A673 (cell line): ENCODE data around the gene TSPAN14.

Experiments
- EZH2 ChIP-seq: fragments of 200-600 bp; sonication (generic); IDR thresholded peaks from 2 replicates; pipeline ENCODE4 v1.6.1; 2017; ENCODE audit warnings: borderline replicate concordance, low read depth, mild to moderate bottlenecking, mixed read lengths, antibody characterized with exemption, low read length; ENCODE audit not compliant: poor library complexity, severe bottlenecking
- TF ChIP-seq, protein P1 (sequence below): fragments of 300-800, 200-600 bp; sonication (generic); conservative IDR thresholded peaks from 2 replicates; pipeline ENCODE4 v1.5.1; 2017; ENCODE audit warnings: low read depth, mild to moderate bottlenecking, antibody characterized with exemption, low read length, moderate library complexity, mixed read lengths

GRCh38 chr10:80411681-80412220, 42.4 kb upstream of the TSPAN14 start:
- TF ChIP-seq, protein P1, sequence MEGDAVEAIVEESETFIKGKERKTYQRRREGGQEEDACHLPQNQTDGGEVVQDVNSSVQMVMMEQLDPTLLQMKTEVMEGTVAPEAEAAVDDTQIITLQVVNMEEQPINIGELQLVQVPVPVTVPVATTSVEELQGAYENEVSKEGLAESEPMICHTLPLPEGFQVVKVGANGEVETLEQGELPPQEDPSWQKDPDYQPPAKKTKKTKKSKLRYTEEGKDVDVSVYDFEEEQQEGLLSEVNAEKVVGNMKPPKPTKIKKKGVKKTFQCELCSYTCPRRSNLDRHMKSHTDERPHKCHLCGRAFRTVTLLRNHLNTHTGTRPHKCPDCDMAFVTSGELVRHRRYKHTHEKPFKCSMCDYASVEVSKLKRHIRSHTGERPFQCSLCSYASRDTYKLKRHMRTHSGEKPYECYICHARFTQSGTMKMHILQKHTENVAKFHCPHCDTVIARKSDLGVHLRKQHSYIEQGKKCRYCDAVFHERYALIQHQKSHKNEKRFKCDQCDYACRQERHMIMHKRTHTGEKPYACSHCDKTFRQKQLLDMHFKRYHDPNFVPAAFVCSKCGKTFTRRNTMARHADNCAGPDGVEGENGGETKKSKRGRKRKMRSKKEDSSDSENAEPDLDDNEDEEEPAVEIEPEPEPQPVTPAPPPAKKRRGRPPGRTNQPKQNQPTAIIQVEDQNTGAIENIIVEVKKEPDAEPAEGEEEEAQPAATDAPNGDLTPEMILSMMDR, result no peak
- no peak for TF ChIP-seq EZH2
